WTC11 (cell line): Measurements from ENCODE around the gene PCSK5. TPM values are rescaled to one million over a fixed set of nuclear protein-coding genes. Genes with fewer than 3 reads are reported as not detected.
A peak's percentile ranks its signal among the peaks of the same experiment; 100 is the strongest.

Experiments
- ATAC-seq: fragments of 200-7000 bp; cut with Tn5 transposase; 2 replicates; pipeline ENCODE4 v1.10.0; 2021; ENCODE audit warnings: mild to moderate bottlenecking, moderate library complexity
- CTCF ChIA-PET: fragments of 300-600 bp; sonication (Branson Sonifier 250); formaldehyde crosslinking; loops from one replicate; lab custom pipeline; 2021; ENCODE audit warnings: antibody characterized with exemption; lab: Charles Lee
- POLR2A ChIA-PET: fragments of 350-600 bp; sonication (Branson Sonifier 250); formaldehyde crosslinking; loops from one replicate; lab custom pipeline; 2021; ENCODE audit warnings: antibody characterized with exemption; lab: Charles Lee
- DNase-seq: peaks from one replicate; pipeline ENCODE4 v3.0.0; 2021; ENCODE audit warnings: low spot score
- H3K27ac Mint-ChIP-seq: 2 replicates; pipeline ENCODE4 v1.8.0; 2021; ENCODE audit warnings: mixed read lengths
- H3K27me3 Mint-ChIP-seq: 2 replicates; pipeline ENCODE4 v1.8.0; 2021; ENCODE audit warnings: low read depth, mild to moderate bottlenecking, moderate library complexity, mixed read lengths
- H3K36me3 Mint-ChIP-seq: 2 replicates; pipeline ENCODE4 v1.8.0; 2021; ENCODE audit warnings: mixed read lengths
- H3K4me1 Mint-ChIP-seq: 2 replicates; pipeline ENCODE4 v1.8.0; 2022; ENCODE audit warnings: mixed read lengths
- H3K4me3 Mint-ChIP-seq: 2 replicates; pipeline ENCODE4 v1.8.0; 2021; ENCODE audit warnings: mild to moderate bottlenecking, moderate library complexity, mixed read lengths
- H3K9me3 Mint-ChIP-seq: 2 replicates; pipeline ENCODE4 v1.8.0; 2021; ENCODE audit warnings: mixed read lengths
- ETV6 ChIP-seq: sonication (generic); formaldehyde crosslinking; IDR thresholded peaks from 2 replicates; pipeline ENCODE4 v1.8.1; 2022; ENCODE audit warnings: mild to moderate bottlenecking, missing genetic modification reagents
- FOXP4 ChIP-seq: sonication (generic); formaldehyde crosslinking; IDR thresholded peaks from 2 replicates; pipeline ENCODE4 v1.8.0; 2022; ENCODE audit warnings: mild to moderate bottlenecking, missing genetic modification reagents
- GABPB1 ChIP-seq: sonication (generic); formaldehyde crosslinking; IDR thresholded peaks from 2 replicates; pipeline ENCODE4 v1.8.1; 2023; ENCODE audit warnings: mild to moderate bottlenecking, missing genetic modification reagents
- GRHL2 ChIP-seq: fragments of 250-450 bp; sonication (Bioruptor Pico); IDR thresholded peaks from 2 replicates; pipeline ENCODE4 v1.8.0; 2022; ENCODE audit warnings: mild to moderate bottlenecking, moderate library complexity; ENCODE audit not compliant: insufficient replicate concordance, severe bottlenecking
- IRF1 ChIP-seq: sonication (generic); formaldehyde crosslinking; IDR thresholded peaks from 2 replicates; pipeline ENCODE4 v1.8.0; 2023; ENCODE audit warnings: missing genetic modification reagents
- IRF2 ChIP-seq: sonication (generic); formaldehyde crosslinking; IDR thresholded peaks from 2 replicates; pipeline ENCODE4 v1.8.0; 2022; ENCODE audit warnings: low read depth, missing genetic modification reagents, borderline replicate concordance
- MXD4 ChIP-seq: fragments of 250-450 bp; sonication (Bioruptor Pico); IDR thresholded peaks from 2 replicates; pipeline ENCODE4 v1.8.0; 2021; ENCODE audit warnings: mild to moderate bottlenecking, moderate library complexity, borderline replicate concordance
- NFYB ChIP-seq: sonication (generic); formaldehyde crosslinking; conservative IDR thresholded peaks from 2 replicates; pipeline ENCODE4 v1.8.0; 2022; ENCODE audit warnings: low read depth, missing genetic modification reagents
- OVOL2 ChIP-seq: fragments of 250-450 bp; sonication (Bioruptor Pico); IDR thresholded peaks from 2 replicates; pipeline ENCODE4 v1.9.0; 2021; ENCODE audit warnings: mild to moderate bottlenecking, borderline replicate concordance
- USF1 ChIP-seq: sonication (generic); formaldehyde crosslinking; IDR thresholded peaks from 2 replicates; pipeline ENCODE4 v1.8.0; 2022; ENCODE audit warnings: mild to moderate bottlenecking, missing genetic modification reagents
- ZBTB43 ChIP-seq: sonication (generic); formaldehyde crosslinking; IDR thresholded peaks from 2 replicates; pipeline ENCODE4 v1.8.1; 2023; ENCODE audit warnings: mild to moderate bottlenecking, missing genetic modification reagents
- ZNF138 ChIP-seq: sonication (generic); formaldehyde crosslinking; conservative IDR thresholded peaks from 2 replicates; pipeline ENCODE4 v1.8.1; 2022; ENCODE audit warnings: mild to moderate bottlenecking, moderate library complexity, missing genetic modification reagents
- ZNF671 ChIP-seq: fragments of 250-450 bp; sonication (Bioruptor Pico); IDR thresholded peaks from 2 replicates; pipeline ENCODE4 v1.8.0; 2021; ENCODE audit warnings: mild to moderate bottlenecking
- total RNA-seq: library from RNA; stranded (reverse); gene quantifications from 3 replicates; pipeline ENCODE4 v1.2.3, GENCODE V29; 2021
- TF ChIP-seq, protein P1 (sequence below): sonication (generic); formaldehyde crosslinking; IDR thresholded peaks from 2 replicates; pipeline ENCODE4 v1.8.0; 2022; ENCODE audit warnings: mild to moderate bottlenecking, missing genetic modification reagents
- TF ChIP-seq, protein P2 (sequence below): sonication (generic); formaldehyde crosslinking; IDR thresholded peaks from 2 replicates; pipeline ENCODE4 v1.8.1; 2022; ENCODE audit warnings: mild to moderate bottlenecking, moderate library complexity, missing genetic modification reagents
- TF ChIP-seq, protein P3 (sequence below): fragments of 200-600 bp; IDR thresholded peaks from 2 replicates; pipeline ENCODE4 v1.8.0; 2022; ENCODE audit warnings: antibody characterized with exemption

PCSK5 gene
- total RNA-seq, 1 experiment from 2014 or later = 30.6 TPM

DNA sequence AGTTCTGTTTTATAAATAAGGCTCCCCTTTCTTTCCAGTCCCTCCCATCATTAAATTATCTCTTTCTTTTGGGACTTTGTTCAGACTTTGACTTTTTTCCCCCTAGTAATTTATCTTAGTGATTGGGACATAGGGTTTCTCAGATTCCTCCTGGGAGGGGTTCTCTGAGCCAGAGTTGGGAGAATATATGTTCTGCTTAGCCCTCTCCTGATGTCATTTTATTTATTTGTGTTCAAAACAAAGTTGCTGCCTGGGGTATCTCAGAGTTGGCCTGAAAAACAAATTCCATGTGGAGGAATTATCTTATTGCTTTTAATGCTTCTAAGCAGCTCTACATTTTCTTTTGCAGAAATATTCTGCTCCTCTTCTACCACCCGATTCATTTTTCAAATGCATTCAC is 211.0 kb downstream of the PCSK5 start (continued):
- TF ChIP-seq FOXP4 (CRISPR knock-in tag) (no peak), NFYB (CRISPR knock-in tag) (no peak), IRF2 (no peak), ZNF671 (CRISPR knock-in tag) (no peak), OVOL2 (CRISPR knock-in tag) (no peak), ZNF138 (no peak), GABPB1 (CRISPR knock-in tag) (no peak), MXD4 (CRISPR knock-in tag) (no peak), GRHL2 (no peak), IRF1 (CRISPR knock-in tag) (no peak)
- TF ChIP-seq, protein P1, sequence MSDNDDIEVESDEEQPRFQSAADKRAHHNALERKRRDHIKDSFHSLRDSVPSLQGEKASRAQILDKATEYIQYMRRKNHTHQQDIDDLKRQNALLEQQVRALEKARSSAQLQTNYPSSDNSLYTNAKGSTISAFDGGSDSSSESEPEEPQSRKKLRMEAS (CRISPR knock-in tag) = no peak
- TF ChIP-seq, protein P2, sequence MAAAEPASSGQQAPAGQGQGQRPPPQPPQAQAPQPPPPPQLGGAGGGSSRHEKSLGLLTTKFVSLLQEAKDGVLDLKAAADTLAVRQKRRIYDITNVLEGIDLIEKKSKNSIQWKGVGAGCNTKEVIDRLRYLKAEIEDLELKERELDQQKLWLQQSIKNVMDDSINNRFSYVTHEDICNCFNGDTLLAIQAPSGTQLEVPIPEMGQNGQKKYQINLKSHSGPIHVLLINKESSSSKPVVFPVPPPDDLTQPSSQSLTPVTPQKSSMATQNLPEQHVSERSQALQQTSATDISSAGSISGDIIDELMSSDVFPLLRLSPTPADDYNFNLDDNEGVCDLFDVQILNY = no peak

DNA sequence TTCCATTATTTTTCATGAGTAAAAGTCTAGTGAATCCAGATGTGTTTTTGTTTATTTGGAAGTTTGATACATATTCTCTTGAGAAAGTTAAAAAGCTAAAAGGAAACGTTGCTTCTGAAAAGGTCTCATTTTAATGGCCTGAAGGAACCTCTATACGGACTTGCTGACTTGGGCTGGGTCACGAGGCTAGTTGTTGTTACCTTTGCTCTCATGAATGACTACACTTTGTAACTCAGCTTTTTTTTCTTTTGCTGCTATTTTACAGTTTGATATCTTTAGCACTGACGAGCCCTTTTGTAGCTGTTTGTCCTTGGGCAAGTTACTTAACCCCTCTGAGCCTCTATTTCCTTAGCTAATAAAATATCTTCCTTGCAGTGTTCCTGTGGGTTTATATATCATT is 211.5 kb downstream of the PCSK5 start:
- TF ChIP-seq, protein P3, sequence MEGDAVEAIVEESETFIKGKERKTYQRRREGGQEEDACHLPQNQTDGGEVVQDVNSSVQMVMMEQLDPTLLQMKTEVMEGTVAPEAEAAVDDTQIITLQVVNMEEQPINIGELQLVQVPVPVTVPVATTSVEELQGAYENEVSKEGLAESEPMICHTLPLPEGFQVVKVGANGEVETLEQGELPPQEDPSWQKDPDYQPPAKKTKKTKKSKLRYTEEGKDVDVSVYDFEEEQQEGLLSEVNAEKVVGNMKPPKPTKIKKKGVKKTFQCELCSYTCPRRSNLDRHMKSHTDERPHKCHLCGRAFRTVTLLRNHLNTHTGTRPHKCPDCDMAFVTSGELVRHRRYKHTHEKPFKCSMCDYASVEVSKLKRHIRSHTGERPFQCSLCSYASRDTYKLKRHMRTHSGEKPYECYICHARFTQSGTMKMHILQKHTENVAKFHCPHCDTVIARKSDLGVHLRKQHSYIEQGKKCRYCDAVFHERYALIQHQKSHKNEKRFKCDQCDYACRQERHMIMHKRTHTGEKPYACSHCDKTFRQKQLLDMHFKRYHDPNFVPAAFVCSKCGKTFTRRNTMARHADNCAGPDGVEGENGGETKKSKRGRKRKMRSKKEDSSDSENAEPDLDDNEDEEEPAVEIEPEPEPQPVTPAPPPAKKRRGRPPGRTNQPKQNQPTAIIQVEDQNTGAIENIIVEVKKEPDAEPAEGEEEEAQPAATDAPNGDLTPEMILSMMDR = no peak
- no peak for TF ChIP-seq ZBTB43
- no peak for TF ChIP-seq ZNF671 (CRISPR knock-in tag)
- TF ChIP-seq IRF1 (CRISPR knock-in tag) = no peak
- TF ChIP-seq ETV6 (CRISPR knock-in tag) = no peak
- TF ChIP-seq USF1 = no peak
- TF ChIP-seq, protein P1 (CRISPR knock-in tag) = no peak
- no peak for TF ChIP-seq GRHL2
- peaks cover 19% of the 10 kb centered on the region for H3K4me1 Mint-ChIP-seq
- DNase-seq = no peak
- ATAC-seq = no peak
- H3K27ac Mint-ChIP-seq = peak overlapping the region; percentile 71; the same call in 1 of the 2 replicates
- CTCF ChIA-PET = no interaction called here
- no peaks in the 10 kb centered on the region for H3K9me3 Mint-ChIP-seq
- no peak overlapping the region for H3K4me3 Mint-ChIP-seq
- POLR2A ChIA-PET = no interaction called here
- peaks cover 15% of the 10 kb centered on the region for H3K36me3 Mint-ChIP-seq
- no peaks in the 10 kb centered on the region for H3K27me3 Mint-ChIP-seq
